GM20000 (cell line): ENCODE results near the gene PI4KA.
"Not testable (repeated sequence)": the region's sequence is repeated elsewhere in the genome, so short reads cannot be mapped to it uniquely, and the experiment has no call there.

Experiments
- DNase-seq: peaks from one replicate; pipeline ENCODE4 v3.0.0; 2012; ENCODE audit warnings: low spot score
- TF ChIP-seq, protein P1 (sequence below): IDR thresholded peaks from 2 replicates; pipeline ENCODE4 v1.5.1; 2012; ENCODE audit warnings: mild to moderate bottlenecking, control low read depth; ENCODE audit errors: extremely low read depth, missing control alignments

Gene PI4KA

DNA sequence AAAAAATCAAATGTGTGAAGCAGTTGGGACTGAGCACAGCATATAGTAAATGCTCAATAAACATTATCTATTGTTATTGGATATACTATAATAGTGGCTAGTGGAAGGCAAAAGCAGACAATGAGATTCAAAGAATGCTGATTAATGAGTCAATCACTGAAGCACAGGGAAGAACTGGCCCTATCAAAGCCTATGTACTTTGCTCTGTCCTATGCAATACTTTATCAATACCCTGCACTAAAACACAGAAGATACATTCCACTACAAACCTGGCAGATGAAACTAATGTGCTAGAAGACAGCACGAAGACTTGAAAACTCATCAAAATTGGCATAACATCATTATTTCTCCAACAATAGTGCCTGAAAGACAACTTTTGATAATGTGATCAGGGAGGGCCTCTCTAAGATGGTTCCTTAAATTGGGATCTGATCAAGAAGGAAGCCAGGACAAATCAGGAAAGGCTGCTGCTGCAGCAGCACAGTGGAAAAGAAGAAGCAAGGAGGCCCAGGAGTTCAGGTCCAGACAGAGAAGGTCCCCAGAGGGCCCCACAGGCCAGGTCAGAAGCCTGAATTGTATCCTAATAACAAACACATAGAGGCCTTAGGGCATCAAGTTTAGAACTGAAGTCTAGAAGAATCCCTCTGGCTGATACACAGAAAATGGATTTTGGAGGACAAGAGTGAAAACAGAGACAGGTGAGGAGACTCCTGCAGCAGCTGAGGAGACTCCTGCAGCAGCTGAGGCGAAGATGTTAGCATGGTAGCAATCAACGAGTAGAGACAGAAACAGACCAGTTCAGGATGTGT lies 18.6 kb downstream of the PI4KA start:
- no peak for DNase-seq
- TF ChIP-seq, protein P1, sequence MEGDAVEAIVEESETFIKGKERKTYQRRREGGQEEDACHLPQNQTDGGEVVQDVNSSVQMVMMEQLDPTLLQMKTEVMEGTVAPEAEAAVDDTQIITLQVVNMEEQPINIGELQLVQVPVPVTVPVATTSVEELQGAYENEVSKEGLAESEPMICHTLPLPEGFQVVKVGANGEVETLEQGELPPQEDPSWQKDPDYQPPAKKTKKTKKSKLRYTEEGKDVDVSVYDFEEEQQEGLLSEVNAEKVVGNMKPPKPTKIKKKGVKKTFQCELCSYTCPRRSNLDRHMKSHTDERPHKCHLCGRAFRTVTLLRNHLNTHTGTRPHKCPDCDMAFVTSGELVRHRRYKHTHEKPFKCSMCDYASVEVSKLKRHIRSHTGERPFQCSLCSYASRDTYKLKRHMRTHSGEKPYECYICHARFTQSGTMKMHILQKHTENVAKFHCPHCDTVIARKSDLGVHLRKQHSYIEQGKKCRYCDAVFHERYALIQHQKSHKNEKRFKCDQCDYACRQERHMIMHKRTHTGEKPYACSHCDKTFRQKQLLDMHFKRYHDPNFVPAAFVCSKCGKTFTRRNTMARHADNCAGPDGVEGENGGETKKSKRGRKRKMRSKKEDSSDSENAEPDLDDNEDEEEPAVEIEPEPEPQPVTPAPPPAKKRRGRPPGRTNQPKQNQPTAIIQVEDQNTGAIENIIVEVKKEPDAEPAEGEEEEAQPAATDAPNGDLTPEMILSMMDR: no peak

GRCh38 chr22:20839354-20839753 lies 19.3 kb downstream of the PI4KA start:
- not testable (repeated sequence) for DNase-seq

- TF ChIP-seq, protein P1: no peak
- no peak for DNase-seq
These were observed 21.4 kb downstream of the PI4KA start for GRCh38 chr22:20836987-20837823.

GRCh38 chr22:20834725-20835124 lies 23.9 kb downstream of the PI4KA start:
- no peak for DNase-seq

DNA sequence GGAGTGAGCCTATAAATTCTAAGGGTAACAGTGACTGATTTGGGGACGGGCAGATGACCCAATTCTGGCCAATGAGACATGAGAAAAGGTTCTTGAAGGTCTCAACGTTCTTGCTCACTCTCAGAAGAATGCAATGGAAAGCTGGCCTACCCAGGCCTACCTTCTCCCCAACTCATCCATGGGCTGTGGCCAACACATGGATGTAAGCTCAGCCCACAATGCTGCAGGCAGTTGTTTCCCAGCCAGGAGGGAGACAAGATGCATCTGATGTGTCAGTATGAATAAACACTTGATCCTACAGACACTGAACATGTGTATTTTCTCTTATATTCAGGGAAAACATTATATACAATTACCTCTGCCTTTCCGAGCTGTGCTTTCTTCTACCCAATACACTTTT lies 24.4 kb downstream of the PI4KA start:
- no peak for DNase-seq
- TF ChIP-seq, protein P1: no peak

More at GRCh38 chr22:20834725-20835124, 23.9 kb downstream of the PI4KA start:
- TF ChIP-seq, protein P1: no peak

- no peak for DNase-seq
These were observed 25.4 kb downstream of the PI4KA start for GRCh38 chr22:20833225-20833665.

GRCh38 chr22:20829491-20830134 lies 29.0 kb downstream of the PI4KA start:
- TF ChIP-seq, protein P1: no peak
- DNase-seq: no peak

More at GRCh38 chr22:20833225-20833665, 25.4 kb downstream of the PI4KA start:
- TF ChIP-seq, protein P1: no peak

DNA sequence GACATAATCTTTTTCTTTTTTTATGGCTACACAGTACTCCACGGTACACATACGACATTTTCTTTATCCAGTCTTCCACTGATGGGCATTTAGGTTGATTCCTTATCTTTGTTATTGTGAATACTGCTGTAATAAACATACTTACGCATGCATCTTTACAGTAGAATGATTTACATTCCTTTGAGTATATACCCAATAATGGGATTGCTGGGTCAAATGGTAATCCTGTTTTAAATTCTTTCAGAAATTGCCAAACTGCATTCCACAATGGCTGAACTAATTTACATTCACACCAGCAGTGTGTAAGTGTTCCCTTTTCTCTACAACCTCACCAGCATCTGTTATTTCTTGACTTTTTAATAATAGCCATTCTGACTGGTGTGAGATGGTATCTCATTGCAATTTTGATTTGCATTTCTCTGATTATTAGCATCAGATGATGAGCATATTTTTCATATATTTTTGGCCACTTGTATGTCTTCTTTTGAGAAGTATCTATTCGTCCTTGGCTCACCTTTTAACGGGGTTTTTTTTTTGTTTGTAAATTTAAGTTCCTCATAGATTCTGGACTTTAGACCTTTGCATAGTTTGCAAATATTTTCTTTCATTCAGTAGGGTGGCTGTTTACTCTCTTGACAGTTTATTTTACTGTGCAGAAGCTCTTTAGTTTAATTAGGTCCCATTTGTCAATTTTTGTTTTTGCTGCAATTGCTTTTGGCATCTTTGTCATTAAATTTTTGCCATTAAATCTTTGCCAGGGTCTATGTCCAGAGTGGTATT lies 32.0 kb downstream of the PI4KA start:
- not testable (repeated sequence) for DNase-seq
